ENCODE data around the gene CATSPER1. TPM values are rescaled to one million over a fixed set of nuclear protein-coding genes. Genes with fewer than 3 reads are reported as not detected.

Gene CATSPER1
- total RNA-seq, 1 experiment from 2014 or later = 4.2 TPM

DNA sequence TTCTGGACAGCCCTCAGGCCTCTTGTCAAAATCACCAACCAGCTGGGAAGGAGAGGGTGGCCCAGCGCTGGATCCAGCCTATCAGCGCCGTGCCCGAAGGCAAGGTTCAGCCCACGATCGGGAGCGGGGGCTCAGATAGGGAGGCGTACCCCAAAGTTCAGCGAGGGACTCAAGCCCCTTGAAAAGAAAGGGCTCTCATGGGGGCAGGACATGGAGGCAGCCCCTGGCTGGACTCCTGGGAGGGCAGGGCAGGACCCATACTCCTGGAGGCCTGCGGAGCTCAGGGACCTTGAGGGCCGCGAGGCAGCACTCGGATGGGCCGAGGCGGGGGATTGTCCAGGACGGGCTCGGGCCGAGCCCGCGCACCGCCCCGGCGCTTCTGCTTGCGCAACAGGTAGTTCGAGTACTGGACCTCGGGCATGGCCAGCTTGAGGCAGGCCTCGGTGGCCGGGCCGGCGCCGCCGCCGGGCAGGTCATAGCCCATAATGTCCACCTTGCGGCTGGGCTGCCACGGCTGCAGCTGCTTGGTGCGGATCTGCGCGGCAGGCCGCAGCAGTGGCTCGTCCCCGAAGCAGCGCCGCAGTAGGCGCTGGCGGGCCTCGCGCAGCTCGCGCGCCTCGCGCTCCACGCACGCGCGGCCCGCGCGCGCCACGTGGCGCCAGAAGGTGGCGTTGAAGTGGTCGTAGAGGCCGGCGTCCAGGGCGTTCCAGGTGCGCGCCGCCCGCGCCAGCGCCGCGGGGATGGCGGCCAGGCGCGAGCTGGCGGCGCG is 16.1 kb upstream of the CATSPER1 start:
- no peak for DNase-seq
- no peaks in the 10 kb centered on the region for H3K79me2 ChIP-seq (ENCODE audit: low read depth)
- ChIA-PET POLR2A (ENCODE audit: unreplicated experiment) (no interaction called here), CTCF (no interaction called here)
- H3K9me2 ChIP-seq (ENCODE audit: insufficient read depth) = no peaks in the 10 kb centered on the region
- TF ChIP-seq, protein P1, sequence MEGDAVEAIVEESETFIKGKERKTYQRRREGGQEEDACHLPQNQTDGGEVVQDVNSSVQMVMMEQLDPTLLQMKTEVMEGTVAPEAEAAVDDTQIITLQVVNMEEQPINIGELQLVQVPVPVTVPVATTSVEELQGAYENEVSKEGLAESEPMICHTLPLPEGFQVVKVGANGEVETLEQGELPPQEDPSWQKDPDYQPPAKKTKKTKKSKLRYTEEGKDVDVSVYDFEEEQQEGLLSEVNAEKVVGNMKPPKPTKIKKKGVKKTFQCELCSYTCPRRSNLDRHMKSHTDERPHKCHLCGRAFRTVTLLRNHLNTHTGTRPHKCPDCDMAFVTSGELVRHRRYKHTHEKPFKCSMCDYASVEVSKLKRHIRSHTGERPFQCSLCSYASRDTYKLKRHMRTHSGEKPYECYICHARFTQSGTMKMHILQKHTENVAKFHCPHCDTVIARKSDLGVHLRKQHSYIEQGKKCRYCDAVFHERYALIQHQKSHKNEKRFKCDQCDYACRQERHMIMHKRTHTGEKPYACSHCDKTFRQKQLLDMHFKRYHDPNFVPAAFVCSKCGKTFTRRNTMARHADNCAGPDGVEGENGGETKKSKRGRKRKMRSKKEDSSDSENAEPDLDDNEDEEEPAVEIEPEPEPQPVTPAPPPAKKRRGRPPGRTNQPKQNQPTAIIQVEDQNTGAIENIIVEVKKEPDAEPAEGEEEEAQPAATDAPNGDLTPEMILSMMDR (conservative IDR thresholded peaks at IDR 0.05) = no peak
- no peak for TF ChIP-seq EZH2 (IDR thresholded peaks at IDR 0.05; ENCODE audit: low read depth)
- H3K4me1 ChIP-seq (replicated peaks; ENCODE audit: insufficient read depth) = no peaks in the 10 kb centered on the region
- H4K20me1 ChIP-seq (ENCODE audit: insufficient read depth) = no peaks in the 10 kb centered on the region
- H3K4me2 ChIP-seq = no peak overlapping the region
- no peak overlapping the region for H3K27ac ChIP-seq
- H3K9me3 ChIP-seq (ENCODE audit: insufficient read depth, low read depth) = no peaks in the 10 kb centered on the region
- no peak overlapping the region for H2AFZ ChIP-seq
- H3F3A ChIP-seq (ENCODE audit: insufficient read depth, low read depth) = peaks cover 11% of the 10 kb centered on the region
- no peaks in the 10 kb centered on the region for H3K36me3 ChIP-seq (ENCODE audit: low read depth)
- intact Hi-C loops (cut with micrococcal nuclease; ENCODE audit: unreplicated experiment) = no loop called here
- H3K4me3 ChIP-seq = no peak overlapping the region
- no peaks in the 10 kb centered on the region for H3K27me3 ChIP-seq (ENCODE audit: insufficient read depth, low read depth)
- BruUV-seq (replicated peaks) = no TSS peak

DNA sequence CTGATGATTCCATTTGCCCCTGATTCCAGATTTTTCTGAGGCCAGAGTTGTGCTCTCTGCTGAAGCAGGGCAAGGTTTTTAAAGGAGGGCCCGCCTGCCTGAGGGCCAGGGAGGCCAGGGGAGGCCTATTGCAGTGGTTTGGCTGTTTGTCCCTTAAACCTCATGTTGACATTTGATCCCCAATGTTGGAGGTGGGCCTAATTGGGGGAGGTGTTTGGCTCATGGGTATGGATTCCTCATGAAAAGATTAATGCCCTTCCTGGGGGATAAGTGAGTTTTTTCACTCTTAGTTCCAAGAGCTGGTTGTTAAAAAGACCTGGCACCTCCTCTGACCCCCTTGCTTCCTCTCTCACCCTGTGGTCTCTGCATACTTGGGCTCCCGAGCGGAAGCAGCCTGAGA is 13.5 kb upstream of the CATSPER1 start:
- Histone ChIP-seq H3F3A (ENCODE audit: insufficient read depth, low read depth) (peaks cover 9% of the 10 kb centered on the region), H3K27me3 (ENCODE audit: insufficient read depth, low read depth) (no peaks in the 10 kb centered on the region), H3K36me3 (ENCODE audit: low read depth) (no peaks in the 10 kb centered on the region), H4K20me1 (ENCODE audit: insufficient read depth) (no peaks in the 10 kb centered on the region), H3K4me2 (no peak overlapping the region), H3K79me2 (ENCODE audit: low read depth) (no peaks in the 10 kb centered on the region), H2AFZ (no peak overlapping the region), H3K4me3 (no peak overlapping the region), H3K4me1 (replicated peaks; ENCODE audit: insufficient read depth) (no peaks in the 10 kb centered on the region), H3K9me2 (ENCODE audit: insufficient read depth) (no peaks in the 10 kb centered on the region), H3K9me3 (ENCODE audit: insufficient read depth, low read depth) (no peaks in the 10 kb centered on the region), H3K27ac (no peak overlapping the region)
- intact Hi-C loops (cut with micrococcal nuclease; ENCODE audit: unreplicated experiment) = no loop called here
- TF ChIP-seq, protein P1 (conservative IDR thresholded peaks at IDR 0.05) = no peak
- no peak for TF ChIP-seq EZH2 (IDR thresholded peaks at IDR 0.05; ENCODE audit: low read depth)
- no TSS peak for BruUV-seq (replicated peaks)
- ChIA-PET CTCF (no interaction called here), POLR2A (ENCODE audit: unreplicated experiment) (no interaction called here)
- no peak for DNase-seq

DNA sequence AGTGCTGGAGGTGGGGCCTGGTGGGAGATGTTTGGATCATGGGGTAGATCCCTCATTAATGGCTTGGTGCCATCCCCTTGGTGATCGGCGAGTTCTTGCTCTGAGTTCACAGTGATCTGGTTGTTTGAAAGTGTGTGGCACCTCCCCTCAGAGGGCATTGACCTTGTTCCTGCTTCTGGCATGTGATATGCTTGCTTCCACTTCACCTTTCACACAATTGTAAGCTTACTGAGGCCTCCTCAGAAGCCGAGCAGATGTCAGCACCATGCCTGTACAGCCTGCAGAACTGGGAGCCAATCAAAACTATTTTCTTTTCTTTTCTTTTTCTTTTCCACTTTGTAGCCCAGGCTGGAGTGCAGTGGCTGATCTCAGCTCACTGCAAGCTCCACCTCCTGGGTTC is 11.0 kb upstream of the CATSPER1 start:
- Histone ChIP-seq H3K4me1 (replicated peaks; ENCODE audit: insufficient read depth) (no peaks in the 10 kb centered on the region), H3K9me2 (ENCODE audit: insufficient read depth) (no peaks in the 10 kb centered on the region), H3K27me3 (ENCODE audit: insufficient read depth, low read depth) (no peaks in the 10 kb centered on the region), H3K4me2 (no peak overlapping the region), H3K27ac (no peak overlapping the region), H4K20me1 (ENCODE audit: insufficient read depth) (no peaks in the 10 kb centered on the region), H3F3A (ENCODE audit: insufficient read depth, low read depth) (0 out of 2 replicates have a peak, but pooled peaks cover 6% of the 10 kb centered on the region), H3K9me3 (ENCODE audit: insufficient read depth, low read depth) (no peaks in the 10 kb centered on the region), H3K36me3 (ENCODE audit: low read depth) (no peaks in the 10 kb centered on the region), H3K4me3 (no peak overlapping the region), H3K79me2 (ENCODE audit: low read depth) (no peaks in the 10 kb centered on the region), H2AFZ (no peak overlapping the region)
- no TSS peak for BruUV-seq (replicated peaks)
- TF ChIP-seq, protein P1 (conservative IDR thresholded peaks at IDR 0.05) = no peak
- no peak for TF ChIP-seq EZH2 (IDR thresholded peaks at IDR 0.05; ENCODE audit: low read depth)
- no peak for DNase-seq
- ChIA-PET CTCF (no interaction called here), POLR2A (ENCODE audit: unreplicated experiment) (interaction anchor here (0.6 to 0.7 kb wide), 2 partner anchors 14 to 24 kb away, joined by 3 to 11 read pairs; no protein-coding TSS in a partner anchor)
- intact Hi-C loops (cut with micrococcal nuclease; ENCODE audit: unreplicated experiment) = no loop called here
